CD1c-positive myeloid dendritic cell (primary cell): ENCODE results near the gene CCDC81.
"Not testable (repeated sequence)": the region's sequence is repeated elsewhere in the genome, so short reads cannot be mapped to it uniquely, and the experiment has no call there.

Experiments used
- DNase-seq: peaks from one replicate; pipeline ENCODE4 v3.0.0-alpha.2; 2016; ENCODE audit errors: extremely low spot score

The CCDC81 gene

GRCh38 chr11:86374586-86374985, at the start of gene CCDC81:
Gene CCDC81, plus strand, starts transcription at chr11:86374887. Its CDS starts 277 bp downstream, at chr11:86375164.
- no peak for DNase-seq

GRCh38 chr11:86335131-86335767, 39.4 kb upstream of the CCDC81 start:
- no peak for DNase-seq

- DNase-seq = no peak
These were observed 37.5 kb upstream of the CCDC81 start for GRCh38 chr11:86337227-86337626.

- DNase-seq = no peak
These were observed 33.3 kb upstream of the CCDC81 start for GRCh38 chr11:86341382-86341781.

GRCh38 chr11:86346513-86346912, 28.2 kb upstream of the CCDC81 start:
- no peak for DNase-seq

GRCh38 chr11:86355256-86355655, 19.4 kb upstream of the CCDC81 start:
- no peak for DNase-seq

GRCh38 chr11:86357412-86357811, 17.3 kb upstream of the CCDC81 start:
- not testable (repeated sequence) for DNase-seq

- DNase-seq = no peak
These were observed 16.0 kb upstream of the CCDC81 start for GRCh38 chr11:86358720-86359119.

- DNase-seq = no peak
These were observed 13.8 kb upstream of the CCDC81 start for GRCh38 chr11:86360775-86361395.

GRCh38 chr11:86363424-86363823, 11.3 kb upstream of the CCDC81 start:
- no peak for DNase-seq

GRCh38 chr11:86365546-86365945, 9.1 kb upstream of the CCDC81 start:
- no peak for DNase-seq

- no peak for DNase-seq
These were observed 5.0 kb upstream of the CCDC81 start for GRCh38 chr11:86369668-86370067.

- no peak for DNase-seq
These were observed 4.5 kb upstream of the CCDC81 start for GRCh38 chr11:86370171-86370570.

- no peak for DNase-seq
These were observed 3.6 kb upstream of the CCDC81 start for GRCh38 chr11:86370922-86371594.

- no peak for DNase-seq
These were observed 2.6 kb upstream of the CCDC81 start for GRCh38 chr11:86372041-86372440.

- no peak for DNase-seq
These were observed 2.1 kb upstream of the CCDC81 start for GRCh38 chr11:86372586-86372985.

- DNase-seq = no peak
These were observed 618 bp upstream of the CCDC81 start for GRCh38 chr11:86374069-86374468.

- DNase-seq = no peak
These were observed 3.3 kb downstream of the CCDC81 start for GRCh38 chr11:86377972-86378371.

GRCh38 chr11:86380295-86381059, 5.8 kb downstream of the CCDC81 start:
- no peak for DNase-seq

GRCh38 chr11:86383041-86383955, 8.6 kb downstream of the CCDC81 start:
- DNase-seq = no peak

GRCh38 chr11:86386283-86386682, 11.6 kb downstream of the CCDC81 start:
- DNase-seq = no peak
